Esophagus (tissue), 2 donors: ENCODE measurements around the gene PTPRD. TPM values are rescaled to one million over a fixed set of nuclear protein-coding genes. Genes with fewer than 3 reads are reported as not detected.

ENCODE experiments used
- H3K27ac ChIP-seq, 2 donors: one replicate each; pipeline ENCODE4 v1.5.1; 2013; ENCODE audit warnings: low read depth in 2 of 2, mild to moderate bottlenecking in 2 of 2, inconsistent platforms in 1 of 2, low read length in 1 of 2, moderate library complexity in 1 of 2
- H3K27me3 ChIP-seq, 2 donors: one replicate each; pipeline ENCODE4 v1.6.1; 2013; ENCODE audit warnings: low read length in 2 of 2, control low read depth in 1 of 2, mild to moderate bottlenecking in 1 of 2; ENCODE audit not compliant: insufficient read depth in 2 of 2, control insufficient read depth in 1 of 2
- H3K36me3 ChIP-seq, 2 donors: one replicate each; pipeline ENCODE4 v1.6.1; 2013; ENCODE audit warnings: low read length in 1 of 2; ENCODE audit not compliant: control insufficient read depth in 2 of 2, insufficient read depth in 2 of 2
- H3K4me1 ChIP-seq, 2 donors: one replicate each; pipeline ENCODE4 v1.6.1; 2013; ENCODE audit warnings: low read length in 1 of 2; ENCODE audit not compliant: control insufficient read depth in 2 of 2, insufficient read depth in 2 of 2
- H3K4me3 ChIP-seq, 2 donors: one replicate each; pipeline ENCODE4 v1.5.1; 2013; ENCODE audit warnings: low read length in 2 of 2, mild to moderate bottlenecking in 2 of 2, low read depth in 1 of 2, moderate library complexity in 1 of 2
- H3K9me3 ChIP-seq, 2 donors: one replicate each; pipeline ENCODE4 v1.6.1; 2013; ENCODE audit warnings: mild to moderate bottlenecking in 2 of 2, low read depth in 1 of 2, low read length in 1 of 2, moderate library complexity in 1 of 2; ENCODE audit not compliant: control insufficient read depth in 2 of 2, insufficient read depth in 1 of 2
- WGBS, 2 donors: extraction: QIAGEN DNeasy Blood & Tissue Kit; methylation state at CpG; one replicate each; pipeline ENCODE4 v1.1.7; 2013; 5-methylcytosine and 5-hydroxymethylcytosine counted together
- polyA plus RNA-seq, 2 donors: library from polyadenylated mRNA; stranded (reverse); fragments of 200-250 nt; gene quantifications; one replicate each; pipeline ENCODE4 v1.2.3, GENCODE V29; 2013
- donor health status: healthy with polysubstance abuse.
- donor health status: Bipolar disorder and iron deficiency.

The PTPRD gene
- polyA plus RNA-seq, 2 donors = 0.53 to 0.60 TPM

DNA sequence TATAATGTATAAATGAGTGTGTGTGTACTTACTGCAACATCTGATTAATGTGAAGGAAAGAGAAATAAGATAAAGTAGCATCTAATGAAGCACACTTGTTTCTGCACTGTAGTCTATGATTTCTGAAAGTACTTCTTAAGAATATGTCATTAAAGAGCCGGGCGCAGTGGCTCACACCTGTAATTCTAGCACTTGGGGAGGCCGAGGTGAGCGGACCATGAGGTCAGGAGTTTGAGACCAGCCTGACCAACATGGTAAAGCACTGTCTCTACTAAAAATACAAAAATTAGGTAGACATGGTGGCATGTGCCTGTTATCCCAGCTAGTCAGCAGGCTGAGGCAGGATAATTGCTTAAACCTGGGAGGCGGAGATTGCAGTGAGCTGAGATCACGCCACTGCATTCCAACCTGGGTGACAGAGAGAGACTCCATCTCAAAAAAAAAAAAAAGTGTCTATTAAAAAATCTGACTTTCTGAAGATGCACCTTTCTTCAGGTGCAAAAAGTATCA, 556.9 kb downstream of the PTPRD start:
- H3K9me3 ChIP-seq = no peaks in the 10 kb centered on the region
- H3K36me3 ChIP-seq = no peaks in the 10 kb centered on the region
- H3K27ac ChIP-seq = no peak overlapping the region
- H3K4me3 ChIP-seq = no peak overlapping the region
- no peaks in the 10 kb centered on the region for H3K27me3 ChIP-seq
- no peaks in the 10 kb centered on the region for H3K4me1 ChIP-seq
- 80 to 87% methylated on average over 6 of the region's 6 CpGs for WGBS, 2 donors

GRCh38 chr9:10054456-10054855, 558.3 kb downstream of the PTPRD start:
- Histone ChIP-seq H3K4me1 (no peaks in the 10 kb centered on the region), H3K9me3 (no peaks in the 10 kb centered on the region), H3K27ac (no peak overlapping the region), H3K36me3 (no peaks in the 10 kb centered on the region), H3K27me3 (no peaks in the 10 kb centered on the region), H3K4me3 (no peak overlapping the region)
- 75 to 76% methylated on average over 1 of the region's 1 CpG for WGBS, 2 donors

GRCh38 chr9:10052916-10053315, 559.9 kb downstream of the PTPRD start:
- H3K27me3 ChIP-seq = no peaks in the 10 kb centered on the region
- H3K9me3 ChIP-seq = no peaks in the 10 kb centered on the region
- H3K4me3 ChIP-seq = no peak overlapping the region
- no peaks in the 10 kb centered on the region for H3K4me1 ChIP-seq
- no peak overlapping the region for H3K27ac ChIP-seq
- no peaks in the 10 kb centered on the region for H3K36me3 ChIP-seq

DNA sequence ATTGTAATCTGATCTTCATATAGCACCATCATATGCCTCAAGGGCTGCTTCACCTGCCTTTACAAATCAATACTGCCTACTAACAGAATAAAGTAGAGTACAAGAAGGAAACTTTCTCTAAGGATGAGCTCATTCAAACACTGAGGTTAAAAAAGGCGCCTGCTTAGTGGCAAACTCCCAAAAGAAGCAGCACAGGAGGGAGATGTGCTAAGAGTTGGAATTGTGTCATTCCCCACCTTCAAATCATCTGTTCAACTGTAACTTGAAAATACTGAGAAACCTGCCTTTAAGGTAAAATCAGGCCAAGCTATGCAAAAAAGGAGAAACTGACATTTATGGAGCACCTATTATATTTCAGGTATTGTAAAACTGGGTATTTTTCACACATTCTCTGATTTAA, 560.6 kb downstream of the PTPRD start:
- 78 to 82% methylated on average over 1 of the region's 1 CpG for WGBS, 2 donors
- no peaks in the 10 kb centered on the region for H3K4me1 ChIP-seq
- H3K9me3 ChIP-seq = no peaks in the 10 kb centered on the region
- H3K4me3 ChIP-seq = no peak overlapping the region
- no peaks in the 10 kb centered on the region for H3K36me3 ChIP-seq
- no peaks in the 10 kb centered on the region for H3K27me3 ChIP-seq
- H3K27ac ChIP-seq = no peak overlapping the region

DNA sequence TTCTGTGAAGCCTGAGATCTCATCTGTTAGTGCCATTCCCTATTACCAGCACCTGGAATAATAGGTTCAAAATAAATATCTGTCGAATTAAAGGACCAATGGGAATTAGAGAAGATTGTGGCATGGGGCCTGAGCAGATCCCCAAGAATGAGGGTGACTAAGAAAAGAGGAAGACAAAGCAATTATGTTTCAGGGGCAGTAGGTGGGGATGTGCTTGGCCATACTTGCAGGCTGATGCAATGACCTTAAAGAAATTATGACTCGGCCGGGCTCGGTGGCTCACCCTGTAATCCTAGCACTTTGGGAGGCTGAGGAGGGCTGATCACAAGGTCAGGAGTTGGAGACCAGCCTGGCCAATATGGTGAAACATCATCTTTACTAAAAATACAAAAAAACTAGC, 562.8 kb downstream of the PTPRD start:
- Histone ChIP-seq H3K27me3 (no peaks in the 10 kb centered on the region), H3K9me3 (no peaks in the 10 kb centered on the region), H3K27ac (no peak overlapping the region), H3K36me3 (no peaks in the 10 kb centered on the region), H3K4me3 (no peak overlapping the region), H3K4me1 (no peaks in the 10 kb centered on the region)
- WGBS, 2 donors = 76% methylated on average over 4 of the region's 4 CpGs

GRCh38 chr9:10048994-10049393, 563.8 kb downstream of the PTPRD start:
- Histone ChIP-seq H3K27me3 (no peaks in the 10 kb centered on the region), H3K9me3 (no peaks in the 10 kb centered on the region), H3K36me3 (no peaks in the 10 kb centered on the region), H3K27ac (no peak overlapping the region), H3K4me3 (no peak overlapping the region), H3K4me1 (no peaks in the 10 kb centered on the region)
- WGBS, 2 donors = 96 to 97% methylated on average over 3 of the region's 3 CpGs

- no peaks in the 10 kb centered on the region for H3K9me3 ChIP-seq
- no peaks in the 10 kb centered on the region for H3K27me3 ChIP-seq
- no peak overlapping the region for H3K27ac ChIP-seq
- WGBS, 2 donors = 19 to 23% methylated on average over 2 of the region's 2 CpGs
- no peaks in the 10 kb centered on the region for H3K4me1 ChIP-seq
- no peak overlapping the region for H3K4me3 ChIP-seq
- no peaks in the 10 kb centered on the region for H3K36me3 ChIP-seq
Measured at GRCh38 chr9:10045598-10045997, 567.2 kb downstream of the PTPRD start.

- Histone ChIP-seq H3K27me3 (no peaks in the 10 kb centered on the region), H3K4me1 (no peaks in the 10 kb centered on the region), H3K9me3 (no peaks in the 10 kb centered on the region), H3K4me3 (no peak overlapping the region), H3K27ac (no peak overlapping the region), H3K36me3 (no peaks in the 10 kb centered on the region)
- WGBS, 2 donors = 24 to 26% methylated on average over 2 of the region's 2 CpGs
Measured at GRCh38 chr9:10041726-10042229, 571.0 kb downstream of the PTPRD start.

DNA sequence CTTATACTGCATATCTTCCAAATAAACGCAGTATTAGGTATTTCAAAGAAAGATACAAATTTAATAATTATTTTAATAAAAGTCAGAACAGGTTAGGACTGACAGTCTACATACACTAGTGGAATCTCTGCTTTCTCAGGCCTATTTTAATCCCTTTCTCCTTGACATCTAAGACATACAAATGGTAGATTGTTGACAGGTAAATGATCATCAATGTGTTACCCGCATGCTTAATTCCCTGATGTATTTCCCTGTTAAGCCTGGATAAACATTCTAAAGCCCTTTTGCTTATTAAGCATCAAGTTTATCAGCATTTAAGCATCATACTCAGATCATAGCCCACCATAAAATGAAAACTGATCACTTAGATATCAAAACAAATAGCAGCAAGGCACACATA, 576.7 kb downstream of the PTPRD start:
- WGBS, 2 donors = 78 to 82% methylated on average over 2 of the region's 2 CpGs
- Histone ChIP-seq H3K4me1 (no peaks in the 10 kb centered on the region), H3K36me3 (no peaks in the 10 kb centered on the region), H3K4me3 (no peak overlapping the region), H3K27me3 (no peaks in the 10 kb centered on the region), H3K9me3 (no peaks in the 10 kb centered on the region), H3K27ac (no peak overlapping the region)

GRCh38 chr9:10032166-10032565, 580.6 kb downstream of the PTPRD start:
- Histone ChIP-seq H3K9me3 (no peaks in the 10 kb centered on the region), H3K27me3 (no peaks in the 10 kb centered on the region), H3K4me3 (no peak overlapping the region)

More at GRCh38 chr9:10032166-10032565, 580.6 kb downstream of the PTPRD start:
- Histone ChIP-seq H3K4me1 (no peaks in the 10 kb centered on the region), H3K36me3 (no peaks in the 10 kb centered on the region), H3K27ac (no peak overlapping the region)
